Islet precursor cell (in vitro differentiated cells): Measurements from ENCODE around the gene PARVB.

Source experiments
- DNase-seq: peaks from one replicate; pipeline ENCODE4 v3.0.0-alpha.2; 2018

Gene PARVB

DNA sequence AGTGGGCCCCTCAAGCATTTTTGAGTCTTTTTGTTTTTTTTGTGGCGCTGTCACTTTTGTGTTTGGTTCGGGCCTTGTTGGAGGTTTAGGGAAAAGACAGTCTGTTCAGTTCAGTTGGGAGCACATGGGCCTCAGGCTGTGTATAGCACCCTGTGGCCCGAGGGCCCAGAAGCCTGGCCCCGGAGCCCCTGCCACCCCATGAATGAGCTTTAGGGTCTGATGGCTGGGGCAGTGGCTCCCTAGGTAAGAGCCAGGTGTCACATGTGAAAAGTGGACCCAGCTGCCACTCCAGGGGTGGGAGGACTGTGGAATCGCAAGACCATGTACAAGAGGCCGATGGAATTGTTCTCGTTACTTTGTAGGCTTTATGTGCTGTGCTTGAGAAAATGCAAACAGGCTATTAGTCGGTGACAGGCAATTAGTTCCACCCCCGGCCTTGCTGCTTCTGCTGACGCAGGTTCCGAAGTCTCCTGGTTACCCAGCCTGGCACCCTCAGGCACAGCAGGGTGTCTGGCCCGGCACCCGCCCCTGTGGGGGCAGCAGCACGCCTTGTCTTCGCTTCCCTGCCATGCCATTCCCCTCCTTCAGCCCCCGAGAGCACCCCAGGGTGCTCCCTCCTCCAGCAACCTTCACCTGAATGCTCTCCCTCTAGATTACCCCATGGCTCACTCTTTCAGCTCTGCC, 118.5 kb downstream of the PARVB start:
- no peak for DNase-seq

DNA sequence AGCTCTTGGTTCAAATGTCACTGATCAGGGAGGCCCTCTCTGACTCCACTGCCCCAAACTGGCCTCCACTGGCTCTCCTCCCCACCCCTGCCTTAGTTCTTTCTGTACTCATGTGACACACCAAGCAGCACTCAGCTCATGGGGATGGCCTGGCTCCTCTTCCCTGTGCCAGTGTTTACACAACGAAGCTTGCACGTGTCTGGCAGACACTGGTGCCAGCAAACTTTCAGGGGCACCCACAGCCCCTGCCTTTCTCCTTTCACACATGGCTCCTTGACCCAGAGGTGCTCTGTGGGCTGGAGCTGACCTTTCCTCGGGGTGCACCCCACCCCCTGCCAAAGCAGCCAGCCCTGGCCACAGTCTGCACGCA, 119.0 kb downstream of the PARVB start:
- DNase-seq, result no peak

DNA sequence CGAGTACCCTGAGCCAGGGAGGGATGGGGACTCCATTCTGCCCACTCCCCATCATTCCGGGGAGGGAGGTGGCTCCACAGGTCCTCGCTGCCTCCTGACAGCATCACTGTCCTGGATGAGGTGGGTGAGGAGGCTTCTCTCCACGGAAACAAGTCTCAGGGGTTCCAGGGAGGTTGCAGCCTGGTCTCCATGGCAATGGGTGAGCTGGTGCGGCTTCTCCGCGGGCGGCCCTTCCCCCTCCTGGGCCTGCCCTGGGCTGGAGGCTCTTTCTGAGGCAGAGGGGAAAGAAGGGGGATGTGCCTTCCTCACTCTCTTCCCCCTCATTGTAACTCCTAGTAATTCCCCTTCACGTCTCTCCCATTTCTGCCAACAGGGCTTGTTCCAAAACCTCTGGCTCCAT, 119.5 kb downstream of the PARVB start:
- DNase-seq, result no peak

DNA sequence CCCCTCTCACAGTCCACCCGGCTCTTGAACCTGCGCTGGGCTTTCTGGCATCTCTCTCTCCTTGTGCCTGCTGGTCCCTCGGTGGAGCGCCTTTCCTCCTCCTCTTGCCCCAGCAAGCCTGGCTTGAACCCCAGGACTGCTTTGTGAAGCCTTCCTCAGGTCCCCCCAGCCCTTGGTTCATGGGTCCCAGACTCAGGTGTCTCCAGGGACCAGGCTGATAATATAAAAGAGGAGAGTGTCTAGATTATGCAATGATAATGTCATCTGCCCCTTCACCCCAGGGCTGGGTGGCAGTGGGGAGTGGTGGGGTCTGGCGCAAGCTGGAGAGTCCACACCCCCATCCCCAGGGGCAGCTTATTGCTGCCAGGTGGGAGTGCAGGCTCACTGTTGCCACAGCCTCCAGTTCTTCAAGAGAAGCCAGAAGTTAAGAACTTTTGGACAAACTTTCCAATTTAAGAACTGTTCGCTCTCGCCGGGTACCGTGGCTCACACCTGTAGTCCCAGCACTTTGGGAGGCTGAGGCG, 120.0 kb downstream of the PARVB start:
- no peak for DNase-seq

DNA sequence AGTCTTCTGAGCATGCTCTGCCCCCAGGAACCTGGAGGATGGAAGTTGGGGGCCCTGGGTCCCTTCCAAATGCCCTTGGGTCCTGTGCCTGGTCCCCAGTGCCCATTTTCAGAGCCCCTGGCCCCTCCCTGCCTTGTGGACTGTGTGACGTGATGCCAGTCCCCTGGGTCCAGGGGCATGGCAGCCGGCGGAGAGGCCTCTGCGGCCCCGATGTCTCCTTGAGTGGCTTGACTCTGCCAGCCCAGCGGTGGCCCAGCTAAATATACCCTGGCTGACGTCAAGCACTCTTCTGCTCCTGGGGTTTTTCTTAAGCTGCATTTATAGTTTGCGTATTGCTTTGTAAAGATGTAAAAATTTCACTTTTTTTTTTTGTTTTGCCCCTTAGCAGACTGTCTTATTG, 121.4 kb downstream of the PARVB start:
- no peak for DNase-seq

DNA sequence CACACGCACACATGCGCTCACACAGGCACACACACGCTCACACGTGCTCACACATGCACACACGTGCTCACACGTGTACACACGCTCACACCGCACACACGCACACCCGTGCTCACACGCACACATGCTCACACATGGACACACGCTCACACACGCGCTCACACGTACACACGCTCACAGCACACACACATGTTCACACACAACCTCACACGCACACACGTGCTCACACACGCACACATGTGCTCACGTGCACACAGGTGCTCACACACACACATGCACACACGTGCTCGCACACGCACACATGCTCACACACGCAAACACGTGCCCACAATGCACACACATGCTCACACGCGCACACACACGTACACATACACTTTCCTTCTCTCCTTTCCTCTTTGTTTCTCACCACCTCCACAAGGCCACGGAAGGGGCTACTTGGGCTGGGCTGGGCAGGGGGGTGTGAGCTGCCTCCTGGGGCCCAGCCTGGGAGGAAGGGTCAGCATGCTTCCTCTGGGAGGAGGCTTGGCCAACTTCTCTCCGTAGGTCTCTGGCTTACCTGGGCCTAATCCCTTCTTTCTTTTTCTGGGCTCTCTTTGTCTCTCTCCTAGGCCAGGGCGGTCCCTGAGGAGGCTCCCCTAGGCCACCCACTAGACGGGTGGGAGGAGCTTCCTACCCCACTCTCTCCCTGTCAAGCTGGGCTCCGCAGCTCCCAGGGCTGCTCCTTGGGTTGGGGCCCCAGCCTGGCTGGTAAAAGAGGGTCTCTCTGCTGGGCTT, 122.2 kb downstream of the PARVB start:
- no peak for DNase-seq

DNA sequence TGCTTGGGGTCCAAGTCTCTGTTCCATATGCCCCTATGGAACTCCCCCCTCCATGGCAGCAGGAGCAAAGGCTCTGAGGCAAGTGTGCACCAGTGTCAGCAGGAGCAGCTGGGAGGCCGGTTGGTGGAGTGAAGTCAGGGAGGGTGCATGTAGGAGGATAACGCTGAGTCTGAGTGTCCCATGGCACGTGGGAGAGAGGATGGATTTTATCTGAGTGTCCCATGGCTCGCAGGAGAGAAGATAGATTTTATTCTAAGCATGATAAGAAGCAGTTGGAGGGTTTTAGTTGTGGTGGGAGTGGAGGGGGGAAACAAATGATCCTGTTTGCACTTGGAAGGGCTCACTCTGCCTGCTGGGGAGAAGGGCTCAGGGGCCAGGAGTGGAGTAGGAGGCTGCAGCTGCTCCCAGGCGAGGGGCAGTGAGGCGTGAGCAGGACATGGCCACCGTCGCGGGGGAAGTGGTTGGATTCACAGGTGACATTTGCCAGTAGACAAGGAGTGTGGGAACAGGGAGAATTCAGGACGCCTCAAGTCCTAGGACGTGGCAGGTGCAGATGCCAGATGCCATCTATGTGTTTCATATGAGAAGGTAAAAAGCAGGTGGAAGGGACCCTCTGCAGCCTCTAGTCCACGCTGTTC, 123.0 kb downstream of the PARVB start:
- no peak for DNase-seq

DNA sequence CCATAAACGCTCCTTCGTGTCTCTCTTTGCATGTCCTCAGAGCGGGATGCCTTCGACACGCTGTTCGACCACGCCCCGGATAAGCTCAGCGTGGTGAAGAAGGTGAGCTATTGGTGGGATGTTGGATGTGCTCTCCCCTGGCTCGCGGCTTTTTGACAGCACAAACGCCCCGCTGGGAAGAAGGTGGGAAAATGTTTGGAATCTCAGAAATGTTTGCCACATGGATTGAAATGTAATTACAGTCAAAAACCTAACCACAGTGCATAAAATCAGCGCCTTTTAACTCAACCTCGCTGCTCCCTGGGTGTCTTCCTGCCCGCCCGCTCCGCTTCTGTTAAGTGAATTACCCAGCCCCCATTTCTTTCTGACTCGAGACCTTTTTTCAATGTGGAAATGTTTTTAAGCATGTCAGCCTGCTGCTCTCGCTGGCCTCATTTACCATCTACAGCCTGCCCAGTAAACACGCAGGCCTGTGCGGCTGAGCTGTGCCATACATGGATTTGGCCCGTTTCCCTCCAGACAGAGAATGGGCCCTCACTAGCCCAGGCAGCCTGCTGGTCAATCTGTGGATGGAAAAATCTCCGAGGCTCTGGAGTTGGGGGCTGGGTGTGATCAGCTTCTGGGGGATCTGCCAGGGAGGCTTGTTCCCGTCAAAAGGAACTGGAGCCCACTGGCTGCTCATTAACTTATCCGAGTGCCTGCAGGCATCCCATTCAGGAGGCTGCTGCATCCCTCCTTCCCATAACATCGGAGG, 123.9 kb downstream of the PARVB start:
- DNase-seq, result peak; percentile 76

DNA sequence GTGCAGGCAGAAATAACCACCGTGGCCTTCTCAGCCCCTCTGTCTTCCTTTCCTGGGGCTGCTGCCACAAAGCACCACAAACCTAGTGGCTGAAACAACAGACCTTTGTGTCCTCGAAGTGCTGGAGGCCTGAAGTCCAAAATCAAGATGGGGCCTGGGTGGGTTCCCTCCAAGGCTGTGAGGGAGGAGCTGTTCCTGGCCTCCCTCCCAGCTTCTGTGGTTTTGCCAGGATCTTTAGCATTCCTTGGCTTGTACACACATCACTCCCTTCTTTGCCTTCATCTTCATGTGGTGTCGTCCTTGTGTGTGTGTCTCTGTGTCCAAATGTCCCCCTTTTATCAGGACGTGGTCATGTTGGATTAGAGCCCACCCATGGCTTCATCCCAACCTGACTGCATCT, 127.6 kb downstream of the PARVB start:
- DNase-seq, result no peak

DNA sequence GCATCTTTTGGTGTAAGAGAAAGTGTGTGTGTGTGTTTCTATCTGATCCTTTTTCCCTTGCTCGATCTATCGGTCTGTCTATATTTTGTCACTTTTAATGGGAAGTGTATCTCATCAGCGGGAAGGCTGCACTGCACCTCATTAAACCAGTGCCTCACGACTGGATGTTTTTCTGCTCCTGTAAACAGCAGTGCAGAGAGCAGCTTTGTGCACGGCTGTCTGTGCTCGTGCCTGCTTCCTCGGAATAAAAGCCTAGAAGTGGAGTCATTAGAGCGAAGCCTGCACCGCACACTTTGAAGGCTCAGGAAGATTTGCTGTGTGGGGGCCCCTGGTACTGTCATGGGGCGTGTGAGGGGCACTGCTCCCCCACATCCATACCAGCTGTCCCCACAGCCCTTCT, 129.6 kb downstream of the PARVB start:
- DNase-seq, result no peak

DNA sequence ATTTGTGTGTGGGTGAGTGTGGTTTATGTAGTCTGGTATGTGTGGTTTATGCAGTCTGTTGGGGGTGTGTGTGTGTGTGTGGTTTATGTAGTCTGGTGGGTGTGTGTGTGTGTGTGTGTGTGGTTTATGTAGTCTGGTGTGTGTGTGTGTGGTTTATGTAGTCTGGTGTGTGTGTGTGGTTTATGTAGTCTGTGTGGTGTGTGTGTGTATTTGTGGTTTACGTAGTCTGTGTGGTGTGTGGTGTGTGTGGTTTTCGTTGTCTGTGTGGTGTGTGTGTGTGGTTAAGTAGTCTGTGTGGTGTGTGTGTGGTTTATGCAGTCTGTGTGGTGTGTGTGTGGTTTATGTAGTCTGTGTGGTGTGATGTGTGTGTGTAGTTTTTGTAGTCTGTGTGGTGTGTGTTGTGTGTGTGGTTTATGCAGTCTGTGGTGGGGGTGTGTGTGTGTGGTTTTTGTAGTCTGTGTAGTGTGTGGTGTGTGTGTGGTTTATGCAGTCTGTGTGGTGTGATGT, 130.4 kb downstream of the PARVB start:
- DNase-seq, result no peak

DNA sequence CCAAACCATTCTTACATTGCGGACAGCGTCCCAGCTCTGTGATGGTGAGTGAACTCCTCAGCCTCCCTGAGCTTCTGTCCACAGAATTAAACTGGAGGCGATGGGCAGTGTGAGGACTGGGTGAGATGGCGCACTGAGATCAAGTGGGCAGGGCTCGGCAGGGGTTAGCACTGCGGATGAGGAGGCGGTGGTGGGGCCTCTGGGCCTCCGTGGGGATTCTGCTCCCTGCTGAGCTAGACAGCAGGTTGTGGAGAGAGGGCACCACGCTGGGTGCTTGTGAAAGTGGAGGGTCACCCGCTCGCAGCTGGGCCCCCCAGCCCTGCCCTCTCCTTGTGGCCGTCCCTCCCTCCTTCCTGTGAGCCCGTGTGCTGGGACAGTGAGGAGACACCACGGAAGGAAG, 131.0 kb downstream of the PARVB start:
- no peak for DNase-seq

DNA sequence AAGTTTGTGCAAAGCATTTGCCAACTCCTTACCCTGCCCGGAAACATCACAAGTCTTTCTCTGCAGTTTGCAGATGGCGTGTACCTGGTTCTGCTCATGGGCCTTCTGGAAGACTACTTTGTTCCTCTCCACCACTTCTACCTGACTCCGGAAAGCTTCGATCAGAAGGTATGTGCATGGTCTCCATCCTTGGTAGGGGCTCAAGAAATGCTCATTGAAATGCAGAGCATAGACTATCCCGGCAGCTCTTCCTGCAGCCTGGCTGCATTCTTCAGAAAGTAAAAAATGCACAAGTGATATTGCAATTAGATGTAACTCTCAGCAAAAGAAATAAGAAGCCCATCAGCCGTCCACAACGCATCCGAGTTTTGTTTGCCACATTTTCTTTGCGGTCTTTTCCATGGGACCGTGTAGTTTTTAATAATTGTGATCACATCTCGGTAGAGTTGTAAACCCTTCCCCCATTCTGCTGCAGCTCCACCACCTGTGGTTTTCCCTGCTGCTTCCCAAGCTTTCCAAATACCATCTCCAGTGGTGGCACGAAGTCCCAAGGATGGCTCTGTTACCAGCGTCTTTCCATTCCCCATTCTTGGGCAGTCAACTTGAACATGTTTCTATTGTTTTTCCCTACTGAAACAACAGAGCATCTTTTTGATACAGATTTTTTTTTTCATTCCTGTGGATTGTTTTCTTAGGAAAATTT, 134.0 kb downstream of the PARVB start:
- no peak for DNase-seq

DNA sequence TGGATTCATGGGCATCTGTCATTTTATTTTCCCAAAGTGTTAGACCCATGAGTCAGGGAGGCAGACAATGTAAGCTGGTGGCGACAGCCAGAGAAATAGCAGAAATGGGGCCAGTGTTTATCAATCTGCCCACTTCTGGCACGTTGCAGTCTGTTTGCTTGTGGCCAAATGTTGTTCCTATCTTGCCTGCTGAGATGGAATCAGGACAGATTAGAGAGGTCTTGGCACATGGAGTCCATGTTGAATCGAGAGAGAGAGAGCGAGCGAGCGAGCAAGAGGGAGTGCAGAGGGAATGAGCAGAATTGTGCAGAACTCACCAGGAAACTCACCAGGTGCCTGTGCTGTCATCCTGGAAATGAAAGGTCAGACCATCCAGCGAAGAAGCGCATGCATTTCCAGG, 134.7 kb downstream of the PARVB start:
- no peak for DNase-seq

DNA sequence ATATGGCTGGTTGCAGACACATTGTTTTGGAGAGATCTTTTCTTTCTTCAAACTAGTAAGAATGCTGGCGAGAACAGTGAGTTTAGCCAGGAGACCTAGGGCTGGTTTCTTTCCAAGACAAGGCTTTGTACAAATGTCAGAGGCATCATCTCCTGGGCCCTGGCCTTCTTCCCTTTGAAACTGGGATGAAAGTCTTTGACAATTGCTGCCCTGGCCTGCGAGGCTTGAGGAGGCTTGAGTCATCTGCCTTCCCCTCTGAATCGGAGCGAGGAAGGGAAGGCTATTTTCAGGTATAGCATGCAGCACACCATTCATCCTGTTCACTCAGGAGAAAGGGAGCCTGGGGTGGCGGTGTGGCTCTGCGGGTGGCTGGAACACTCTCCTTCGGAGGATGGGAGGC, 135.1 kb downstream of the PARVB start:
- no peak for DNase-seq

DNA sequence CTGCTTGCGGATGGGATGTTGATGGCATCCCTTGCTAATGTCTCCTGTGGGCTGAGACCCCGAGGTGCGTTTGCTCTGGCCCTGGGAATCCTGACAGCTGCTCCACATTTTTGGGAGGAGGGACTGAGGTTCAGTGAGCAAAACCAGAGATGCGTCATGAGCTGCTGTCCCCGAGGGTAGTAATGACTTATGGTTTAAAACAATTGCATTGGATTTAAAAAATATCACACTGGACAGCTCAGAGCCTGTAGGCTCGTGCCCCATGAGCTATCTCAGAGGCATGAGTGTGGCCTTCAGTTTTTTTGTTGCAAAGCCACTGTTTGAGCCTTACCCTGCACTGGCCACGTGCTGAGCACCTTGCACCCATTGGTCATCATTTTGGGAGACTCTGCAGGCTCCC, 135.7 kb downstream of the PARVB start:
- DNase-seq, result no peak

DNA sequence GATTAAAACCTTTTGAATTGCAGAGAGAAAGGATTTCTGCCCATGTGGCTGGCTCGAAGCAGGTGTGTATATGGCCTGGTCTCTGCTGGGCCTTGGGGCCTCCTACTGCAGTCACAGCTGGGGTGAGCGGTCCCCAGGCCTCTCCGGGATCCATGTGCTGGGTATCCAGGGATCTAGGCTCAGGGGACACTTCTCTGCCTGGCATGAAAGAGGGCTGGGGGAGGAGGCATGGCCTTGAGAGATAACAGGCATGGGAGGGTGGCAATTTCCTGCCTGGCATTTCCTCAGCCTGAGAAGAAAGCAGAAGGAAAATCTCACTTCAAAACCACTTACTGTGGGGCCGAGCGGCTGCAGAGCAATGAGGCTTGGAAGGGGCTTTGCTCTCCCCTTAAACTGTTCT, 136.3 kb downstream of the PARVB start:
- no peak for DNase-seq

DNA sequence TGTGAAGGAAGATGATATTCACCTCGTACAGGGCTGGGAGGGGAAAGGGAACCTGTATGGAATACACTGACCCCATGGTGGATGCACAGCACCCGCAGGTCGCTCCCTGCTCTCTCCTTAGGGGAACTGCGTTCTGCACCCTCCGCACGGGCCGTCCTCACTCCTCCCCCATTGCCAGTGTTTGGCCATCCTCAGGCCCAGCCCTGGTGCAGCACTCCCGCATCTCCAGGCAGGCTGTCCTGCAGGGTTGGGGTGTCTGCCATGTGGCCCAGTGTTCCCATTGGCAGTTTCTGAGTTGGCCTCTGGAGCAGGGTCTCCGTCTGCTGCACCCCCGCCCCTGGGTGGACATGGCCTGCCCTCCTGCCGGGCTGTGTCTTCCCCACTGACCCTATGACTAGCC, 137.6 kb downstream of the PARVB start:
- no peak for DNase-seq

DNA sequence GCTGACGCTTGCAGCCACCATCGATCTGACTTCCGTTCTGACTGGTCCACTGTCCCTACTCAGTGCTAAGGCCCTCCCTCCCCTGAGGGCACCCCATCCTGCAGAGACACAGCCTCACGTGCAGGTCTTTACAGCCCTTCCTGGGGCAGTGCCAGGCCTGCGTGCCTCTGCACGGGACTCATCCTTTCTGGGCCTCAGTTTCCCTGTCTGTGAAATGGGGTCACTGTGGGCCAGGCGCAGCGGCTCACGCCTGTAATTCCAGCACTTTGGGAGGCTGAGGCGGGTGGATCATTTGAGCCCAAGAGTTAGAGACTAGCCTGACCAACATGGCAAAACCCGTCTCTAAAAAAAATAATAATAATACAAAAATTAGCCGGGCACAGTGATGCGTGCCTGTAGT, 138.9 kb downstream of the PARVB start:
- no peak for DNase-seq

DNA sequence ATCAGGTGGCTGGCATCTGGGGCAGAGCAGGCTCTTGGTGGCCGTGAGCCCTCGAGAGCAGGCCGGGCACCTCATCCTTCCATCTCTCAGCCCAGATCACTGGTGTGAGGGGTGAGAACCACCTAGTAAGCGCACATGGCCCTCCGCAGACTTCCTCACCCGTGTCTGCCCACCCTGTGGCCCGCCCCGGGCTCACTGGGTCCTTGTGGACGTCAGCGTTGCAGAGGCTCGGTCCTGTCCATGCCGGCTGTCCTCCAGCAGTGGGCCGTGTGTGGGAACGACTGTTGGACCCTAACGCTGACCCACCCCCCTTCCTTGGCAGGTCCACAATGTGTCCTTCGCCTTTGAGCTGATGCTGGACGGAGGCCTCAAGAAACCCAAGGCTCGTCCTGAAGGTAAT, 139.4 kb downstream of the PARVB start:
- DNase-seq, result no peak

DNA sequence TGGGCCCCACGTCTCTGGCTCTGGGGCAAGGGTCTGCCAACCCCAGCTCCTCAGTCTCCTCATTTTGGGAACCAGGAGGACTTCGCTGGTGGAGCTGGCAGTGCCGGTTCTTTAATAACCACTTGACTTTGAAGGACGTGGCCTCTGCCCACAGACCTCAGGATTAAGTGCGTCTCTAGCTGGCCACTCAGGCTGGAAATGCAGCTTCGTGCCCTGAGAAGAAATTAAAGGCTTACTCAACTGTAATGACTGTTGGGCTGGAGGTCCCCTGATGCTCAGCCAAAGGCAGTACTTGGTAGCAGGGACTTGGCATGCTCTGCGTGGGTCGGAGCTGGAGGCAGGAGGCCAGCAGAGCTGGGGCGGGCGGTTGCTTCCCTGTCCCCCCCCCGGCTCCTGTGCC, 139.9 kb downstream of the PARVB start:
- no peak for DNase-seq

DNA sequence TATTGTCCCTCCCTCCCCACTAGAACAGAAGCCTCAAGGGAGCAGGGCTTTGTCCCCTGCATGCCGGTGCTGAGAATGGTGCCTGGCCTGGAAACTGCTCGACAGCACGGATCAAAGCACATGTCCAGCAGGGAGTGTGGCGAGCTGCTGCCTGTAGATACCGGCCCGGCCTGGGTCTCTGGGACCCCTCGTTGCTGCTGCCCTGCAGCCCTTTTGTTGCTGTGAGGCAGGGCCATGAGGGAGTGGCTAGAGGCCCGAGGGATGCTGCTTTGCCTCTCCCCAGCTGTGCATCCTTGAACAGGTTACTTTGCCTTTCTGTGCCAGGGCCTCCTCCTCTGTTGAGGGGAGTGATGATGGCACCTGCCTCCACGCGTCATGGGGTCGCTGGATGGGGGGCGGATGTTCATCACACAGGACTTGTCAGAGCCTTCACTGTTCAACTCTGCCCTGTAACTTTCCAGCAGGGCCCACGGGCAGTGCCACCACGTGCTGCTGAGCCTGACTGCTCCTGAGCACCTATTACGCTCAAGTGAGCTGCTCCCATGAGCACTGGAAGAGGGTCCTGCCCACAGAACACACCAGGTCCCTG, 141.3 kb downstream of the PARVB start:
- DNase-seq, result no peak
